ENCODE results near the gene SOX10. TPM values are rescaled to one million over a fixed set of nuclear protein-coding genes. Genes with fewer than 3 reads are reported as not detected.

Gene SOX10
- total RNA-seq, 1 experiment from 2014 or later = not detected

- DNase-seq (ENCODE audit: low spot score) = peak; percentile 25
Observed at GRCh38 chr22:38016182-38017151, 32.1 kb upstream of the SOX10 start.

GRCh38 chr22:38014083-38014482, 29.7 kb upstream of the SOX10 start:
- no peak for DNase-seq (ENCODE audit: low spot score)

DNA sequence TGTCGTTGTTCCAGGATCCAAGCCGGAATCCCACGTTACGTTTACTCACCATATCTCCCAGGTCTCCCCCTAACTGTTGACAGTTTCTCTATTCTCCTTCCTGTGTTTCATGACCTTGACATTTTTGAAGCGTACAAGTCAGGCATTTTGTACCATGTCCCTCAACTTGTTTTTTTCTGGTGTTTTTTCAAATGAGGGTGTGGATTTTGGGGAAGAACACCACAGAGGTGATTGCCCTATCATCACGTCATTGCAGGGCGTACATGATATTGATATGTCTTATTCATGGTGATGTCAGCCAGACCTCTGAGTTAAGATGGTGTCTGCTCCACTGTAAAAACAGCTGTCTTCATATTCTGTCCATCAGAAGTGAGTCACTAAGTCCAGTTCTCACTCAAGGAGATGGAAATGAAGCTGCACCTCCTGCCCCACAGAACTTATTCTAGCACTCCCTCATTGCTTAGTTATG, 28.3 kb upstream of the SOX10 start:
- DNase-seq (ENCODE audit: low spot score) = no peak

GRCh38 chr22:38009000-38009806, 24.8 kb upstream of the SOX10 start:
- DNase-seq (ENCODE audit: low spot score) = no peak

GRCh38 chr22:38007330-38007902, 23.1 kb upstream of the SOX10 start:
- DNase-seq (ENCODE audit: low spot score) = no peak

DNA sequence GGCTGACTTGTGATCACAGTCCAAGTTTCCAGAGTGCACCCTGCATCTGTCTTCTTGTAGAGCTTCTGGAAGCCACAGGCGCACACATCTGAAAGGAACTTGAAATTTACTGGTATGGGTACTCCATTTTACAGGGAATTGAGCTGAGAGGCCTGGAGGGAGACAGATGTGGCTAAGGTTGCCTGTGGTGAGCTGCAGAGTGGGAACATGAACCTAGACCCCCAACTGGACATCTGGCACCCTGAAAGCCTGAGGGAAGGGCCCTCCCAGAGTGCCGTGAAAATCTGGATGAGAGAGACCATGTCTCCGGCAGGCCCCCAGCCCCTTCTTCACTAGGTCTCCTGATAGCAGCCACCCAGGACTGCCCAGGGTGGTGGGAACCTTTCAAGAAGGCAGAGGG, 22.6 kb upstream of the SOX10 start:
- DNase-seq (ENCODE audit: low spot score) = no peak

DNA sequence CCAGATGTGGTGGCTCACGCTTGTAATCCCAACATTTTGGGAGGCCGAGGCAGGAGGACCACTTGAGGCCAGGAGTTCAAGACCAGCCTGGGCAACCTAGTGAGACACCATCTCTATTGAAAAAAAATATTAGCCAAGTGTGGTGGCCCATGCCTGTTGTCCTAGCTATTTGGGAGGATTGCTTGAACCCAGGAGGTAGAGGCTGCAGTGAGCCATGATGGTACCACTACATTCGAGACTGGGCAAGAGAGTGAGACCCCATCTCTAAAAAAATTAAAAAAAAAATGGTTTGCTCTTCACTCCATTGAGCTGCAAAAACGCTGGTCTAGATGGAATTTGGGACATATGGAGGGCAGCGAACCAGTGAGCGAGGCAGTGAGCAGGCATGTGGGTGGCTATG, 21.6 kb upstream of the SOX10 start:
- no peak for DNase-seq (ENCODE audit: low spot score)

GRCh38 chr22:37999640-38000272, 15.4 kb upstream of the SOX10 start:
- DNase-seq (ENCODE audit: low spot score) = no peak

DNA sequence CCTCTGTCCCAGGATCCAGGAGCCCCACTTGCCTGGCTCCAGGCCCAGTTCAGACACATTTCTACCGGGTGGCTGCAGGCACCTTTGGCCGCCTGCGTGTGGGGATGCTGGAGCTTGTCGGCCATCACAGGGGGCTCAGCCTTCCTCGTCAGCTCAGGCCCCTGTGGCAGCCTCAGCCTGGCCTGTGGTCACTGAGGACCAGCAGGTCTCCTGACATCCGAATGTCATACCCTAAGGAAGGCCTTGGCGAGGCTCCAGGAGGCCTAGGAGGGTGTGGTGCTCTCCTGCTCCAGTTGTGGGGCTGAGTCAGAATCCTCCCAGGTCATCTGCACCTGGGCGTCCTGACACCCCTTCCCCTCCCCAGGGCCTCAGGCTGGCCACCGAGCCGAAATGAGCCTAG, 14.9 kb upstream of the SOX10 start:
- DNase-seq (ENCODE audit: low spot score) = no peak

- no peak for DNase-seq (ENCODE audit: low spot score)
Observed at GRCh38 chr22:37998543-37998942, 14.2 kb upstream of the SOX10 start.

DNA sequence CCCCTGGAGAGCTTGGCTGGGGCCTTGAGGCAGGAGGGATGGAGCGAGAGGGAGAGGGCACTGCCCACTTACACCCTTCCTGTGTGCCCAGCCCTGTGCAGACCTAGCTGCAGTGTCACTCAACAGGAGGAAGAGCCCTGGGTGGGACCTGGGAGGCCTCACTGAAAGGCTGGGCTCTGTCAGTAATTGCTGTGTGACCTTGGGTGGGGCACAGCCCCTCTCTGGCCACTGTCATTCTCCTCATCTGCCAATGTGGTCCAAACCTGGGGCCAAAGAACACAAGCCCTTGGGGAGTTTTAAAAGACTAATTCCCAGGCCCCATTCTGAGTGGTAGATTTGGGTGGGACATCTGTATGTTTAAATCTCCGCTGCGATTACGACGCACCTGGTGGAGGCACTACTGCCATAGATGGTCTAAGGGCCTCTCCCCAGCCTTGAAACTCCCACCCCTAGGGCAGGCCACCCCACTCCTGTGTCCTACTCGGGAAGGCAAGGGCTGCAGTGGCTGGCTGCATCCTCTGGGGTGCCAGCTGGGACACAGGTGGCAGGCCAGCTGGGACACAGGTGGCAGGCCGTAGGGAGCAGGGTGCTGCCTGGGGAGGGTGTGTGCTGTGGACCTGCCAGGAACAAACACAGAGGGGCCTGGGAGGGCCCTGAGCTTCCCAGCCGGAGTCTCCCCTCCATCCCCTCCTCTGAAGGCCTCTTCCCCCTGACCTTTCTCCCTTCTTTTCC, 12.3 kb upstream of the SOX10 start:
- peak; percentile 27 for DNase-seq (ENCODE audit: low spot score)

DNA sequence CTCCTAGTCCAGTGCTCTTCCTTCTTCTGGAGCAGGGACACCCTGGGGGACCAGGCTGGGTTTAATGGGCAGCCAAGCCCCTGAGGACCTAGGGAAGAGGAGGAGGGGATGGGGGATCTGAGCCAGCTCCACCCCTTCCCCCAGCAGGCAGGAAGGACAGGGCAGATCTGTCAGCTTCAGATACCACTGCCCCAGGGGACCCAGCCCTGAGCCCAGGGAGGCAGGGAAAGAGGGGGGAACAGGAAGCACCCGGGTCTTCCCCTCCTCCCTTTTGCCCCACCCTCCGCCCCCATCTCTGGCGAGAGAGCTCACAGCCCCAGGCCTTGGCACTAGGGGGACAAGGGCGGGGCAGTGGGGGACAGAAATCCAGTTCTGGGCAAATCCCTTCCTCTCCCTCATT, 11.7 kb upstream of the SOX10 start:
- no peak for DNase-seq (ENCODE audit: low spot score)

DNA sequence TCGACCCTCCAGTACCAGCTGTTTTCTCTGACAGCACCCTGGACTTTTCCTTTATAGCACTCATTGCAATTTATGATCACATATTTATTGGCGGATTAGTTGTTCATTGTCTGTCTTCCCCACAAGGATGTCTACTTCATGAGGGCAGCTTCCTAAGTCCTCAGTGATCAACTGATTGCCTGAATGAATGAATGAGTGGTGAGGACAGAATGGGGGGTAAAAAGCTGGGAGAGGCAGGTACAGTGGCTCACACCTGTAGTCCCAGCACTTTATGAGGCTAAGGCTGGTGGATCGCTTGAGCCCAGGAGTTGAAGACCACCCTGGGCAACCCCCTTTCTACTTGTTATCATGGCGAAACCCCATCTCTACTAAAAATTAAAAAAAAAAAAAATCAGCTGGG, 11.1 kb upstream of the SOX10 start:
- no peak for DNase-seq (ENCODE audit: low spot score)

- no peak for DNase-seq (ENCODE audit: low spot score)
Observed at GRCh38 chr22:37994982-37995381, 10.6 kb upstream of the SOX10 start.

GRCh38 chr22:37994049-37994448, 9.7 kb upstream of the SOX10 start:
- DNase-seq (ENCODE audit: low spot score) = no peak

DNA sequence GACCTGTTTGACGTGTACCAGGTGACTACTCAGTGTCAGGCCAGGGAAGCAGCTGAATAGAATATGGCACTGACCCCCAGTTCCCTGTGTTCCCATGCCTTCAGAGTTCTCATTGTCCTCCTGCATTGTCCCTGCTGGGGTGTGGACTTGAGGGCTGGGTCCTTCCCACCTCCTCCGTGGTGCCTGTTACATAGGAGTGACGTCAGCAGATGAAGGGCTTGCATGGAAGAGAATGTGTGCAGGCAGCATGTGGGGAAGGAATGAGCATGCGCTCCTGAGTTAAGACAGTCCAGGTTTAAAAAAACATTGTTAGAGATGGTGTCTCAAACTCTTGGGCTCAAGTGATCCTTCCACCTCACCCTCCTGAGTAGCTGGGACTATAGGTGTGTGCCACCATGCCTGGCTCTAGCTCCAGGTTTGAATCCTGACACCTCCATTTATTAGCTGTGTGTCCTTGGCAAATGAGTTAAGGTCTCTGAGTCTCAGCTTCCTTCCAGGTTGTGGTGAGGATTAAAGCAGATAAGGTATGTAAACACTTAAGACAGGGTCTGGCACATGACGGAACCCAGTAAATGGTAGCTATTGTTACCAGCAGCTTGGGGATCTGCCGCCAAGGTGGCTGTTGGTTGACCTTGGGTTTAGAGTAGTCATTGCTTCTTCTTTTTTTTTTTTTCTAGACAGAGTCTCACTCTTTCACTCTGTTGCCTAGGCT, 7.5 kb upstream of the SOX10 start:
- DNase-seq (ENCODE audit: low spot score) = no peak

- no peak for DNase-seq (ENCODE audit: low spot score)
Observed at GRCh38 chr22:37990862-37991261, 6.5 kb upstream of the SOX10 start.

GRCh38 chr22:37990301-37990700, 5.9 kb upstream of the SOX10 start:
- DNase-seq (ENCODE audit: low spot score) = no peak

- DNase-seq (ENCODE audit: low spot score) = no peak
Observed at GRCh38 chr22:37989146-37990045, 5.0 kb upstream of the SOX10 start.
